NCI-H2227 (cell line): ENCODE results near the gene ZNF774.
A peak's percentile ranks its signal among the peaks of the same experiment; 100 is the strongest.
"Not testable (repeated sequence)": the region's sequence is repeated elsewhere in the genome, so short reads cannot be mapped to it uniquely, and the experiment has no call there.

ENCODE experiments used
- DNase-seq: peaks from one replicate; lab custom pipeline; 2025; ENCODE audit not compliant: unreplicated experiment; lab: John Stamatoyannopoulos, UW

The ZNF774 gene

DNA sequence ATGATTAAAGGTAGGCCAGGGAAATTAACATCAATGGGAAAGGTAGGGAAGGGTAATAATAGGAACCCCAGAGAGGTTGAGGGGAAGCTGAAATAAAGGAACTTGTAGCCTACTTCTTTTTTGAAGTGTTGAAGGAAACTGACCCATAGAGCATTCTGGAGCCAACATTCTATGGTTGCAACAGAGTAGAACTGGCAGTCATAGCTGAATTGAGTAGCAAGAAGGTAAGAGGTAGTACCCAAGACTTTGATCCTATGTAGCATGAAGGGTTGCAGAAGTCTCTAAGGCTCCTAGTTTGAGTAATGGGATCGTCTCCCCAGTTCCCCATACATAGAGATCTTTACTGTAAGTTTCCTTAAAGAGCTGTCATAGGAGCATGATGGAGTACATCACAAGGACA lies 7.4 kb upstream of the ZNF774 start:
- DNase-seq, result no peak

DNA sequence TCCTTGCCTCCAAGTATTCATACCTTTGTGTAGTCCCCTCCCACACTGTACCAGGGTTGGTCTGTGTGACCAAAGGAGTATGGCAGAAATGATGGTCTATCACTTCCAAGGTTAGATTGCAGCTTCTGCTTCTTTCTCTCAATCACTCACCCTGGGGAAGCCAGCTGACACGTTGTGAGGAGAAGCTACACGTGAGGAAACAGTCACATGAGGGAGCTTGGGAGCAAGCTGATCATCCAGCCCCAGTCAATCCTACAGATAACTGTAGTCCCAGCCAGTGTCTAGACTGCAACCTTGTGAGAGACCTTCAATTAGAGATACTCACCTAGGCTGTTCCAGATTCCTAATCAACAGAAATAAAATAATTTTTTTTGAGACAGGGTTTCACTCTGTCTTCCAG lies 6.2 kb upstream of the ZNF774 start:
- no peak for DNase-seq

DNA sequence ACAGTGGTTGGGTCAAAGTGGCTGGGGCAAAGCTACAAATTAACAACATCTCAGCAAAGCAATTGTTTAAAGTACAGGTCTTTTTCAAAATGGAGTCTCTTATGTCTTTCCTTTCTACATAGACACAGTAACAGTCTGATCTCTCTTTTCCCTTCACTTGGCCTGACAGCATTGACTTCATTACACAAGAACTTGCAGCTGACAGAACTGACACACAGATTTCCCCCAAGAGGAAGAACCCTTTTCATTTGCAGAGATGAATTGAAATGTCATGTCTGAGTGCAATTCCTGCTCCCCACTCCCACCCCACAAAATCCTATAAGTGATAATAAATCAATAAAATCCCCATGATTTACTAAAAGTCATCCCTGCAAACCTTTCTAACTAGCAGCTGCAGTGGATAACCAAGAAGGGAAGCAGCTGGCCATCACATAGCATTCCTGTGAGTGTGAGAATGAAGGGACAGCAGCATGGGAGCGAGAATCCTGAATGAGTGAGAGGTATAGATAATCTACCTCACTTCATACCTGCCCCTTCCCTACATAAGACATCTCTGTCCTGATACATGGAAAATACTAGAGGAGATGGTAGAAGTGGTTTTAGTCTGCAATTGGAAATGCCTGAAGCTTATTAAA lies 4.5 kb upstream of the ZNF774 start:
- DNase-seq, result not testable (repeated sequence)

DNA sequence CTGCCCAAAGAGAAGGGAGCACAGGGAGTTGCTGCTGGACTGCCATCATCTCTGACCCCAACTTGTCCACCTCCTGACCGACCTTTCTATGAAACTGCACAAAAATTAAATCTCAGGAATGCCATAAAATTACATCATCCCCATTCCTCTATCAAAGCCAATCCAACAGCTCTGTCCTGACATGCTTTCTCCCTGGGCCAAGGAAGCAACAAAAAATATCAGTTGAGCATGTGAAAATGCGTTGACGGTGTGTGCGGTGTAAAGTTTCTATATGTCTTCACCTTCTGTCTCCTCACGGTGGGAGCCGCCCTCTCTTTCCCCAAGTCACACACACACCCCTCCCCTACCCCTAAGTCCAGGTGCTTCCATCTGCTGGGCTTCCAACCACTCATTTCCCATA lies 3.6 kb upstream of the ZNF774 start:
- DNase-seq, result no peak

DNA sequence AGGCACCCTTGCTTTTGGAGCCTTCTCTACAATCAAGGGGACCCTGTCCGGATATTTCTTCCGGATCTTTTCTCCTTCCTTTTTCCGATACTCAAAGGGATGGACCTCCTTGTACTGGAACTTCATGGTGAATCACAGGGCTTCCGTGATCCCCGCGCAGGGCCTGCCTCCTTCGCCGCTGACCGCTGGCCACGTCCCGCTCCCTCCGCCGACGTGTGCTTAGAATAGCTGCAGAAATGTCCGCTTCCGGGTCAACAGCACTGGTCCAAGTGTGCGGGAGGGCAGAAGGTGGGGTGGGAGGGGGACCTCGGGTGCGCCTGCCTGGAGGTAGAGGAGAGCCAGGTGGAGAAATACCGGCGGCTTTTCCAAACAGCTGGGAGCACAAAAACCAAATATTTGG lies 3.0 kb upstream of the ZNF774 start:
- no peak for DNase-seq

DNA sequence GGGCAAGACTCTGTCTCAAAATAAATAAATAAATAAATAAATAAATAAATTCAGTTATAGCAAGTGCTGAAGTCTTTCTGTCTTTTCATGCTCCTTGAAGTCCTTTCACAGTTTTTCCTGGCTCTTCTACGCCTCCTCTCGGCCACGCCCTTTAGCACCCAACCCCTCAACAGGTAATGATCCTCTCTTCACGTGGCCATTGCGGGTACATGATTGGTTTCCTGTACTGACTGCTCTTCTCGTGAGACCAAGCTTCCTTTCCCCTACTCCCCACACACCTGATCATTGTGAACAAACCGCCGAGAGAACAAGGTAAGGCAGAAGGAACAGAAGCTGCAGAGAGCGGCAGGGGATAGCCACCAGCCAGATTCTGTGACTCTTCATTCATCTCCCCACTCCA lies 2.3 kb upstream of the ZNF774 start:
- no peak for DNase-seq

DNA sequence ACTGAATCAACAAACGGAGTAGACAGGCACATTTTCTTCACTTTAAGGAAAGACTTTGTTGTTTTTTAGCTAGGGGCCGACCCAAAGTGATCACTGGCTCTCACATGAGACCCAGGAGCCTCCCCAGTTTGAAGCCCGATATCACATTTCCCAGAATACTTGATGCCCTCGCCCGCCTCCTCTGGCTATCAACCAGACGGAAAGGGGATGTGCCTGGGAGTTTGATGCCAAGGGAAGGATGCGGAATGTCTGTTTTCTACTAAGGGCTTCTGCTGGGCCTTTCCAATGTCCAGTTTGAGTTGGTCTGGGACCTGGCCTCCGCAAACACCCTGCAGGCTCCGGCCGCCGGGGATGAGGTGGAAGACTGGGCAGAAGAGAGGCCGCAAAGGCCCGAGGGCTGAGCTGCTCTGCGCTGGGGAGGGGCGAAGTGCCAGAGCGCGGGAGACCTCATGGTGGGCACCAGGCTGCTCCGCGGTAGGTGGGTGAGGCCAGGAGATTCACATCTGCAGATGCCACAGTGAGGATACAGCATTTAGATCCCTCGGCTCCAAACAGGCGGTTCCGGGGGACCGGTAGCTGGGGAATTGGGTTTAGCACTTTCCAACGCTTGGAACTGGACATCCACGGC lies 491 bp upstream of the ZNF774 start:
- DNase-seq, result peak; percentile 32

DNA sequence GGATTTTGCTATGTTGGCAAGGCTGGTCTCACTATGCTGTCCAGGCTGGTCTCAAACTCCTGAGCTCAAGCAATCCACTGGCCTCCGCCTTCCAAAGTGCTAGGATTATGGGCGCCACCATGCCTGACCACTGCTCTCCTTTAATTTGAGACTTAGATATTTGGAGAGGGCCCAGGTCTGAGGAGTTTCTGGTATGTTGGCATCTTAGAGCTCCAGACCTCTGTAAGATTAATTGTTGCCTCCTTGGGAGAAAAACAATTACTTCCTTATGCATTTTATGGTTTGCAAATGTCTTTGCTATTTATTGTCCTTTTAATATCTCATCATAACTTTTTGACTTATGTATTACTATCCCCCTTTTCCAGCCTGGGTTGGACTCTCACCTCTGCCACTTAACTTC lies 2.9 kb downstream of the ZNF774 start:
- no peak for DNase-seq

DNA sequence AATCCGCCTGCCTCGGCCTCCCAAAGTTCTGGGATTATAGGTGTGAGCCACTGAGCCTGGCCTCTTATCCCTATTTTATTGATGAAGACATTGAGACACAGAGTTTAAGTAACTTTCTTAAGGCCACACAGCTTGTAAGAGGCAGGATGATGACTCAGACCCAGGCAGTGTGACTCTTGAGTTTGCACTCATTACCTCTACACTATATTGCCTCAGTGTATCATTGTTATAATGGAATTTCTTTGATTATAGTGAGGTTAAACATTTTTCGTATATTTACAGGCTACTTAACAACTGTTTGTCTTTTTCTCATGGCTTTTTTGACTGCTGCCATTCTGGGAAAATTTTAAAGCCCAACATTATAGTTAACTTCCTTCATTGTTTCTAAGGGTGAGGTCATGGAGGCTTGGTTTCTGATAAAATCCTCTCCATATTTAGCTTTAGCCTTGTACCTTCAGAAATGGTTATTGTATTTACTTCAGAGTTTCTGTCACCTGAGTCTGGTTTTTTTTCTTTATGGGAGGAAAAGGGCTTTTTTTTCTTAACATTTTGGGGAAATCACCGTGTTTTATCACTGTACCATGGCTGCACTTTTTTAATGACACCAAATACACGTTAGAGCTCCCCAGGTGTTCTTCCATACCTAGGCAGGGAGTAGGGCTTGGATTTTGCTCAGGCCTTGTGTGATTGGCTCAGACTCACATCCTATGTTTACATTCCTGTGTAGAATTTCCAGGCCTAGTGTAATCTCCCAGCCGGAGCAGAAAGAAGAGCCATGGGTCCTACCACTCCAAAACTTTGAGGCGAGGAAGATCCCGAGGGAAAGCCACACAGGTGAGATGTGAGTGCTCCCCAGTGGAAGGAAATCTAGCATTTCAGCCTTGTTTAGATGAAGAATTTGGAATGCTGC lies 6.3 kb downstream of the ZNF774 start:
- DNase-seq, result no peak

DNA sequence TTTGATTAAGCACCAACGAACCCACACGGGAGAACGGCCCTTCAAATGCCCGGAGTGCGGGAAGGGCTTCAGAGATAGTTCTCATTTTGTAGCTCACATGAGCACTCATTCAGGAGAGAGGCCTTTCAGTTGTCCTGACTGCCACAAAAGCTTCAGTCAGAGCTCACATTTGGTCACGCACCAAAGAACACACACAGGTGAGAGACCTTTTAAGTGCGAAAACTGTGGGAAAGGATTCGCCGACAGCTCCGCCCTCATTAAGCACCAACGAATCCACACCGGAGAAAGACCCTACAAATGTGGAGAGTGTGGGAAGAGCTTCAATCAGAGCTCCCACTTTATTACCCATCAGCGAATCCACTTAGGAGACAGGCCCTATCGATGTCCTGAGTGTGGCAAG lies 8.7 kb downstream of the ZNF774 start:
- DNase-seq, result no peak

DNA sequence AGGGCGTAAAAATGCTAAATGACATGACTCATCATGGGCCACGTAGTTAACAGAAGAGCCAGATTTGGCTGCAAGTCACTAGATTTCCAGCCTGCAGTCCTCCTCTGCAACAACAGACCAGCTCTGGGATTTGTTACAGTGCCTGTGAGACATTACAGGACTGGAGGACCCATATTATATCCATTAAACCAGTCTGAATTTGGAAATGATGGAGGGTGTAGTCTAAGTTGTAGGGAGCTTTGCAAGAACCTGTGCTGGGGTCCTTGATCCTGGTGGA lies 10.8 kb downstream of the ZNF774 start:
- DNase-seq, result no peak

DNA sequence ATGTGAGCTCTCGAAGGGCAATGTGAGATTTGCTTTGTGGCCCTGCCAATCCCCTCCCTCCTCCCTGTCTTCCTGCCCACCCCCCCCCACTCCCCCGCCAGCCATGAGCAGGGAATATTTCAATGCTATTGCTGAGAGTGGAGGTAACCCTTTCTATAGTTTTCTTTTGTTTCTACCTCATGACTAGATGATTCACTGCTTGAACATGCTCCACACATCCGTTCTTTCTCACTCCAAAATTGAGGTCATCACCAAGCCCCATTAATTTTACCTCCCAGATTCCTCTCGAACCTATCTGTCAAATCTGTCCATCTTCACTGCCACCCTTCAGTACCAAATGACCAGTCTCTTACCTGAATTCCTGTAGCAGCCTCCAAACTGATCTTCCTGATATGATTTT lies 12.2 kb downstream of the ZNF774 start:
- DNase-seq, result no peak

DNA sequence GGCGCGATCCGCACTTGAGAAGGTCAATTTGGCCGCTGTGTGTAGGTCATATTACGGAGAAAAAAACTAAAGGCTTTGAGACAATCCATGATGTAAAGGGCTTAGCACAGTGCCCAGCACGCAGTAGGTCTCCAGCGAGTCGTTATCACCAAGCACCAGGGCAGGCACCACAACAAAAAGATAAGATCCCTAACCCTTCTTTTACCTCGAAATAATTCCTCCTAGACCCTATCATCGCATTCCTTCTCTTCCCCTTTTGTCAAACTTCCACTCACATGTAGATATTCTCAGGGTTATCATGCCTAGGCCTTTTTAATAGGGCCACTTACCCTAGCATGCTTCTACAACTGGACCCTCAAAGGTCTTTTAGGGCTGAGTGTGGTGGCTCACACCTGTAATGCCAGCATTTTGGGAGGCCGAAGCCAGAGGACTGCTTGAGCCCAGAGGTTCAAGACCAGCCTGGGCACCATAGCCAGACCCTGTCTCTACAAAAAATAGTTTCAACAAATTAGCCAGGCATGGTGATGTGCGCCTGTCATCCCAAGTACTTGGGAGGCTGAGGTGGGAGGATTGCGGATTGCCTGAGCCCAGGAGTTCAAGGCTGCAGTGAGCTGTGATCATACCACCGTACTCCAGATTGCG lies 13.5 kb downstream of the ZNF774 start:
- no peak for DNase-seq

DNA sequence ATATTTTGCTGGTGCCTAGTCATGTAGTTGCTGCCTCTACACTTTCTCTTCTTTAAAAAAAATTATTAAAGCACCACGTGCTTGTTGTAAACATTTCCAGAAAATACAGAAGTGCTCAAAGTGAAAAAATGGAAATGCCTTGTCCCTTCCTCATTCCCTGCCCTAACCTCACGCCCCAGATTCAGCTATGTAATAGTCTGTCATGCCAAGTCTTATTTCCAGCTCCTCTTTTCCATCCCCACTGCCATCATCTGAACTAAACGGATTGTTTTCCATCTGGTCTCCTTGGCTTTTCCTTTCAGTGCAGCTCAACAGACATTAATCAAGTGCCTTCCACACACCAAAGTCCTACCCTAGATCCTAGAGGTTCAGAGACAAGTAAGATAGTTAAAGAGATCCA lies 15.5 kb downstream of the ZNF774 start:
- no peak for DNase-seq

DNA sequence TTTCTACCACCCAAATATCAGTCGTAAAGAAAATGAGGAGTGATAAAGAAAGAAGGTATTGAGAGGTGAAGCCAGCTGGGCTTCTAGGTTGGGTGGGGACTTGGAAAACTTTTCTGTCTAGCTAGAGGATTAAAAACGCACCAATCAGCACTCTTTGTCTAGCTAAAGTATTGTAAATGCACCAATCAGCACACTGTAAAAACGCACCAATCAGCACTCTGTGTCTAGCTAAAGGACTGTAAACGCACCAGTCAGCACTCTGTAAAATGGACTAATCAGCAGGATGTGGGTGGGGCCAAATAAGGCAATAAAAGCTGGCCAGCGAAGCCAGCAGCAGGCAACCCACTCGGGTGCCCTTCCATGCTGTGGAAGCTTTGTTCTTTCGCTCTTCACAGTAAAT lies 23.0 kb downstream of the ZNF774 start:
- DNase-seq, result no peak

DNA sequence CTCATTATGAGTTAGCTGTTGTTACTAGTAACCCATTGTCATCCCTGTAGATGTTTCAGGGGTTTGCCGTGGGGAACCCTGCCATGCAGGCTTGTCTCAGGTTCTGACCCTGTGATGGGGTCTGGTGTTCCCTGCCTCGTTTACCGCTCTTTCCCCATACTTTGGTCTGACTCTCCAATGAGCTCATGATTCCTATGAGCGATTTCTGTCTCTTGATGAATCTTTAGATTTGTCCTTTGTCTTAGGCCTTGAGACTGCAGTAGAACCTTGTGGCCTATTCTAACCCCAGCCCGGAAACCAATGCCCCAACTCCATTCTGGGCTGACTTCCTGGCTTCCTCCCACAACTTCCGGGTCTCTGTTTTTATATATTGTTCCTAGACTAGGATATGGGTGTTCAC lies 24.7 kb downstream of the ZNF774 start:
- DNase-seq, result no peak

DNA sequence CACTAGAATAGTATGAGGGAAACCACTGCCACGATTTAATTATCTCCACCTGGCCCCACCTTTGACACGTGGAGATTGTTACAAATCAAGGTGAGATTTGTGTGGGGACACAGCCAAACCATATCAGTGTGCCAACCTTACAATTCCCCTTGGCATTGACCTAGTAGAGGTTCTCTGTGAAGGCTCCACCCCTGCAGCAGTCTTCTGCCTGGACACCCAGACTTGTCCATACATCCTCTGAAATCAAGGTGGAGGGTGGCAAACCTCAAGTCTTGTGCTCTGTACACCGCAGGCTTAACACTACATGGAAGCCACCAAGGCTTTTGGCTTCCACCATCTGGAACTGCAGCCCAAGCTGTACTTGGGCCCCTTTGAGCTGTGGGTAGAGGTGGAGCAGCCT lies 27.2 kb downstream of the ZNF774 start:
- no peak for DNase-seq

DNA sequence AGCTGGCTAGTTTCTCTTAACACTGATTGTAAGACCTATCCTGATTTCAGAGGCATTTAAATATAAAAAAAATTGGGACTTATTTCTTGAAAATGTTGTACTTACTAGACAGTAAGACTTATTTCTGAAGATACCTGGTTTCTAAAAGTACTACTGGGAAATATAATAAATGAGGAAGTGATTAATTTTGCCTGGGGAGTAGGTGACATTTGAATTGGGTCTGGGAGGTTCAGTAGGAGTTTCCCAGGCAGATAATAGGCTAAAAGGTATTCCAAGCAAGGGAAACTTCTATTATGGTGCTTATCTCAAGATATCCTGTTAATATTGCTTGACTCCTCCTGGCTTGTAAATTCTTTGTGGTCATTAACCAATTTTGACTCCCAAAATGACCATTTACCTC lies 29.4 kb downstream of the ZNF774 start:
- no peak for DNase-seq

DNA sequence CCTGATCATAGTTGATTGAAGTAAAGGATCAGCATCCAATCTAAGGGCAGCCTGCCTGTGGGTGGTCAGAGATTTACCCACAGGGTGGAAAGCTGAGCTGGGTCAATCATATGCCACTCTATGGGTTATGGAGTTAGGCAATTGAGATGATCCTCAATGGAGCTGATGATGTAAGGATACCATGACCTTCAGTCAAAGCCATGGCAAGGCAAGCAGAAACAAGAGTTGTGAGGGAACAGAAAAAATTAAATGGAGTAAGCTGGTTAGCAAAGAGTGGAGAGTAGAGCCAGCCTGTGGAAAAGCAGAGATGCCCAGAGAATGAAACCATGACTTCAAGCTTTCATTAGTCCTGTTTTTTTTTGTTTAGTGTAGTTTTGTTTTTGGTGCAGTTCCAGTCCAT lies 30.2 kb downstream of the ZNF774 start:
- no peak for DNase-seq

DNA sequence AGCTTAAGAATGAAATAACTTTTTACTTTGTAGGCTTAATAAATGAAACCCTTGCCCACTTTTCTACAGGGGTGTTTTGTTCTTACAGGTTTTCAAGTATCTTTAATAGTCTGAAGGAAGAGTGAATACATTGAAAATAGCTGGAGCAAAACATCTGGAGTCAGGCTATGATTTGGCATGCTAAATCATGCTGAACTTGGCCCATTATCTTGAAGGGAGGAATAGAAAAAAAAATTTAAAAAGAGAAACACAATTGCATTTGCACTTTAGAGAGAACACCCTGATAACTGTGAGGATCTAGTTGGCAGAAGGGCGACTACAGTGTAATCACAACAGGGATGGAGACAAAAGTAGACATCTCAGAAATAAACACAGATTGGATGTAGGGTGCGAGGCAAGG lies 34.1 kb downstream of the ZNF774 start:
- DNase-seq, result no peak

DNA sequence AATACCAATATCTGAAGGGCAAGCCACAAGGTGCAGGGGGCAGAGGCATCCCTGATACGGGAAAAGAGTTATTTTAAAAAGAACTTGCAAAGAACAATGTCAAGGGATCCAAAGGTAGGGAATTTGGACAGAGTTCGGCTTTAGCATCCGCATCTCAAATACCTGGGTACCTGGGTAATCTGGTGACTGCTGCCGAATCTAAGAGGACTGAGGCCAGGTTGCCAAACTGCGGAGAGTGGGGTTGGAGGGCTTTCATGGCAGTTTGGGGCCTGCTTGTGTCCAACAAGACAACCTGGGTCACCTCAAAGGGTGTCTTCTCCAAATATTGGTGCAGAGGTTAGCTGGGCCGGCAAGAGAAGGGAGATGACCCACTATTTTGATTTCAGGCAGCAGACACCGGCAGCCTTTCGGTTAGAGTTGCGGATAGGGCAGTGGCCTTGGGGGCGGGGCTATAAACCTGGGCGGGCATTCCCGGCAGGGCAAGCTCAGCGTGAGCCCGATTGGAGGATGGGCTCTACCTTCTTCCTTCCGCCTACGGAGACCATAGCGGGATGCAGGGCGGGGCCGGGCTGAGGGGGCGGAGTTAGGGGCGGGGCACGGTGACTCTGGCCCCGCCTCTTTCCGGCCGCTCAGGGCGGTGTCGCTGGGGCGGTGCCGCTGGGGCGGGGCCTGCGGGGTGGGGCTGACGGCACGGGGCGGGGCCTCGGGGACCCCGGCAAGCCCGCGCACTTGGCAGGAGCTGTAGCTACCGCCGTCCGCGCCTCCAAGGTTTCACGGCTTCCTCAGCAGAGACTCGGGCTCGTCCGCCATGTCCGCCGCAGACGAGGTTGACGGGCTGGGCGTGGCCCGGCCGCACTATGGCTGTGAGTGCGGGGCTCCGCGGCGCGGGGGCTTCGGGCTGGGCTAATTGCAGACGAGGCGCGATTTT lies 35.7 kb downstream of the ZNF774 start, which contains the start of gene IQGAP1:
TSS of gene IQGAP1 (plus strand) at position 709 of the 928 bp plus-strand sequence. CDS start at position 809, 100 bp downstream.
- peak; percentile 97 for DNase-seq
